K562 (cell line): ENCODE results near the gene PPARD. TPM values are rescaled to one million over a fixed set of nuclear protein-coding genes. Genes with fewer than 3 reads are reported as not detected.

ENCODE experiments used
- ATF7 ChIP-seq: fragments of 450-650 bp; IDR thresholded peaks from 2 replicates; pipeline ENCODE4 v1.7.1; 2014; ENCODE audit warnings: mild to moderate bottlenecking, moderate library complexity
- HDAC1 ChIP-seq, 2 experiments: fragments of 450-650 bp; IDR thresholded peaks; 2 replicates each; pipeline ENCODE4 v1.6.1; 2016 to 2017; ENCODE audit warnings: inconsistent platforms in 1 of 2, mild to moderate bottlenecking in 1 of 2, moderate library complexity in 1 of 2
- KAT7 ChIP-seq: sonication (generic); formaldehyde crosslinking; IDR thresholded peaks from 2 replicates; pipeline ENCODE4 v1.8.0; 2022; ENCODE audit warnings: missing genetic modification reagents, mild to moderate bottlenecking, borderline replicate concordance
- MAZ ChIP-seq, 2 experiments: fragments of 450-650 bp in 1 of 2; sonication (generic) in 1 of 2; formaldehyde crosslinking; IDR thresholded peaks in 1 of 2; conservative IDR thresholded peaks in 1 of 2; 2 replicates each; pipeline versions ENCODE4 v1.4.0 to v1.5.0; 2020; ENCODE audit warnings: mild to moderate bottlenecking in 1 of 2, missing genetic modification reagents in 1 of 2
- MEF2D ChIP-seq: conservative IDR thresholded peaks from 2 replicates; pipeline ENCODE4 v1.6.1; 2016; ENCODE audit warnings: low read depth, missing genetic modification characterization, missing compliant biosample characterization
- MYNN ChIP-seq, 2 experiments: sonication (generic); formaldehyde crosslinking in 1 of 2; IDR thresholded peaks; 2 replicates each; pipeline versions ENCODE4 v1.5.0 to v1.6.1; 2016 to 2020; ENCODE audit warnings: antibody characterized with exemption in 1 of 2, missing genetic modification reagents in 1 of 2
- PHF20 ChIP-seq: fragments of 450-650 bp; IDR thresholded peaks from 2 replicates; pipeline ENCODE4 v1.6.1; 2018; ENCODE audit not compliant: partially characterized antibody
- POLR3G ChIP-seq: IDR thresholded peaks from 2 replicates; pipeline ENCODE4 v1.6.1; 2011; ENCODE audit not compliant: insufficient read length, insufficient replicate concordance; ENCODE audit errors: extremely low read depth
- RCOR1 ChIP-seq, 2 experiments: IDR thresholded peaks; 2 replicates each; pipeline ENCODE4 v1.6.1; 2012; ENCODE audit warnings: low read depth in 2 of 2, low read length in 2 of 2, borderline replicate concordance in 1 of 2, improper control_type of control experiment in 1 of 2
- SNRNP70 ChIP-seq: fragments of 200-400 bp; formaldehyde crosslinking; optimal IDR thresholded peaks from 2 replicates; pipeline ENCODE3; 2017; ENCODE audit warnings: low read depth, low read length
- STAG1 ChIP-seq: sonication (generic); formaldehyde crosslinking; IDR thresholded peaks from 2 replicates; pipeline ENCODE4 v1.5.0; 2020; ENCODE audit warnings: missing genetic modification reagents, borderline replicate concordance
- TAF1 ChIP-seq: IDR thresholded peaks from 2 replicates; pipeline ENCODE4 v1.6.1; 2011; ENCODE audit warnings: mild to moderate bottlenecking, low read length, moderate library complexity; ENCODE audit not compliant: insufficient read depth, control insufficient read depth, severe bottlenecking; ENCODE audit errors: extremely low read depth
- YY1 ChIP-seq, 3 experiments: IDR thresholded peaks; 2 replicates each; pipeline ENCODE4 v1.6.1; 2011; ENCODE audit warnings: low read length in 2 of 3, mild to moderate bottlenecking in 2 of 3, moderate library complexity in 2 of 3, borderline replicate concordance in 1 of 3, control low read depth in 1 of 3, low read depth in 1 of 3; ENCODE audit not compliant: insufficient read depth in 3 of 3, insufficient replicate concordance in 2 of 3, control insufficient read depth in 1 of 3, insufficient read length in 1 of 3; ENCODE audit errors: extremely low read depth in 1 of 3
- ZBTB7A ChIP-seq: IDR thresholded peaks from 2 replicates; pipeline ENCODE4 v1.6.1; 2011; ENCODE audit warnings: low read depth, mild to moderate bottlenecking, low read length, moderate library complexity, borderline replicate concordance; ENCODE audit not compliant: control insufficient read depth
- ZFX ChIP-seq: sonication (generic); formaldehyde crosslinking; IDR thresholded peaks from 2 replicates; pipeline ENCODE4 v1.8.0; 2022; ENCODE audit warnings: mild to moderate bottlenecking, missing genetic modification reagents, moderate library complexity
- ZNF146 ChIP-seq: IDR thresholded peaks from one replicate; pipeline ENCODE4 v1.6.1; 2018; ENCODE audit warnings: missing compliant biosample characterization; ENCODE audit not compliant: unreplicated experiment
- ZNF224 ChIP-seq: sonication (generic); formaldehyde crosslinking; IDR thresholded peaks from 2 replicates; pipeline ENCODE4 v1.8.0; 2022; ENCODE audit warnings: mild to moderate bottlenecking, missing genetic modification reagents
- ZNF584 ChIP-seq: fragments of 200-800 bp; sonication (Bioruptor generic); IDR thresholded peaks from 2 replicates; pipeline ENCODE4 v1.6.1; 2016; ENCODE audit warnings: low read depth, mild to moderate bottlenecking, missing genetic modification characterization, missing compliant biosample characterization
- polyA plus RNA-seq, 8 experiments: library from polyadenylated mRNA; depleted of rRNA in 4 of 8; stranded (reverse) in 5 of 8; unstranded in 3 of 8; fragments of >200 nt; fragmentation: Nextera tagmentation in 2 of 8; fragmentation: Illumina TruSeq in 1 of 8; extraction: Ambion mirVana in 2 of 8; extraction: Trizol in 1 of 8; gene quantifications; 2 replicates each; pipeline versions ENCODE4 v1.2.1 to v1.2.3, GENCODE V29; 2011 to 2014; ENCODE audit warnings: inconsistent platforms in 1 of 8, missing spikeins in 1 of 8
- total RNA-seq, 7 experiments: library from RNA; depleted of rRNA in 6 of 7; stranded (reverse); fragments of >200 nt in 6 of 7; fragmentation: Illumina TruSeq in 2 of 7; extraction: Trizol in 2 of 7; gene quantifications; 2 replicates each; pipeline versions ENCODE4 v1.2.1 to v1.2.3, GENCODE V29; 2011 to 2021; ENCODE audit warnings: low replicate concordance in 1 of 7
- TF ChIP-seq, protein P1 (sequence below): fragments of 450-650 bp; IDR thresholded peaks from 2 replicates; pipeline ENCODE4 v1.6.1; 2016
- TF ChIP-seq, protein P2 (sequence below): sonication (generic); formaldehyde crosslinking; IDR thresholded peaks from 2 replicates; pipeline ENCODE4 v1.8.1; 2023; ENCODE audit warnings: mild to moderate bottlenecking, missing genetic modification reagents
- TF ChIP-seq, protein P3 (sequence below), 3 experiments: fragments of 200-800 bp in 1 of 3; sonication (Bioruptor generic) in 1 of 3; sonication (generic) in 1 of 3; formaldehyde crosslinking in 1 of 3; IDR thresholded peaks; 2 replicates each; pipeline versions ENCODE4 v1.6.1 to v1.8.0; 2016 to 2022; ENCODE audit warnings: mild to moderate bottlenecking in 2 of 3, missing compliant biosample characterization in 2 of 3, missing genetic modification characterization in 2 of 3, missing genetic modification reagents in 1 of 3

Gene PPARD
- total and polyA plus RNA-seq, 9 of the 15 experiments (the other 6 are each of a cell fraction or from before 2014, with no cell fraction given), result 0.14 to 13.2 (median 3.8) TPM

DNA sequence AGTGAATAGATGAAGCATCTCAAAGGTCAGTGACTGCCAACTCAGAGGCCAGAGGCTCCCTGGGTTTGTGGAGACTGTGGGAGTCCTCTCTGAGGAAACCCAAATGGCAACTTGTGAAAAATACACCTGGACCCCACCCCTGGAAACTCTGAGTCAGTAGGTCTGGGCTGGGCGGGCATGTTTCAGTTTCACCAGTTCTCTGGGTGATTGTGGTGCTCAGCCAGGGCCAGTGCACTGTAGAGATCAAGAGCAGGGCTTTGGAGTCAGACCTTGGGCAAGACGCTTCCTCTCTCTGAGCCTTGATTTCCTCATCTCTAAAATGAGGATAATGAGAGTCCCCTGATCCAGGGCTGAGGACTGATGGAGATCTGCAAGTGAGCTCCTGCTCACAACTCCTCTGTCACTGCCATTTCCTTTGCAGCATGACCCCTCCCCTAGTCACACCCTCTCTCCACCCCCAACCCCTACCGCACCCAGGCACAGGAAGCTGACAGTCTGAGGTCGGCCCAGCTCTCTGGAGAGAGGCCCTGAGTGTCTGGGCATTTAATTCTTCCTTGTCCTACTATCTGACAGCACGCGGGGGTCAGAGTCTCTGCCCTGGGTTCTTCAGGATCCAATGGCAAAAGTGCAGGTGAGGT lies 39.6 kb upstream of the PPARD start (continued):
- TF ChIP-seq, protein P1, sequence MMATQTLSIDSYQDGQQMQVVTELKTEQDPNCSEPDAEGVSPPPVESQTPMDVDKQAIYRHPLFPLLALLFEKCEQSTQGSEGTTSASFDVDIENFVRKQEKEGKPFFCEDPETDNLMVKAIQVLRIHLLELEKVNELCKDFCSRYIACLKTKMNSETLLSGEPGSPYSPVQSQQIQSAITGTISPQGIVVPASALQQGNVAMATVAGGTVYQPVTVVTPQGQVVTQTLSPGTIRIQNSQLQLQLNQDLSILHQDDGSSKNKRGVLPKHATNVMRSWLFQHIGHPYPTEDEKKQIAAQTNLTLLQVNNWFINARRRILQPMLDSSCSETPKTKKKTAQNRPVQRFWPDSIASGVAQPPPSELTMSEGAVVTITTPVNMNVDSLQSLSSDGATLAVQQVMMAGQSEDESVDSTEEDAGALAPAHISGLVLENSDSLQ, result peak; percentile 61
- TF ChIP-seq SNRNP70, result no peak
- no peak for TF ChIP-seq KAT7 (CRISPR knock-in tag)
- no peak for TF ChIP-seq MYNN (IDR thresholded peaks at IDR 0.05)
- TF ChIP-seq MYNN (CRISPR knock-in tag; IDR thresholded peaks at IDR 0.05), result no peak
- no peak for TF ChIP-seq STAG1 (CRISPR knock-in tag)
- TF ChIP-seq, protein P2, sequence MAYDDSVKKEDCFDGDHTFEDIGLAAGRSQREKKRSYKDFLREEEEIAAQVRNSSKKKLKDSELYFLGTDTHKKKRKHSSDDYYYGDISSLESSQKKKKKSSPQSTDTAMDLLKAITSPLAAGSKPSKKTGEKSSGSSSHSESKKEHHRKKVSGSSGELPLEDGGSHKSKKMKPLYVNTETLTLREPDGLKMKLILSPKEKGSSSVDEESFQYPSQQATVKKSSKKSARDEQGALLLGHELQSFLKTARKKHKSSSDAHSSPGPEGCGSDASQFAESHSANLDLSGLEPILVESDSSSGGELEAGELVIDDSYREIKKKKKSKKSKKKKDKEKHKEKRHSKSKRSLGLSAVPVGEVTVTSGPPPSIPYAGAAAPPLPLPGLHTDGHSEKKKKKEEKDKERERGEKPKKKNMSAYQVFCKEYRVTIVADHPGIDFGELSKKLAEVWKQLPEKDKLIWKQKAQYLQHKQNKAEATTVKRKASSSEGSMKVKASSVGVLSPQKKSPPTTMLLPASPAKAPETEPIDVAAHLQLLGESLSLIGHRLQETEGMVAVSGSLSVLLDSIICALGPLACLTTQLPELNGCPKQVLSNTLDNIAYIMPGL, result no peak
- TF ChIP-seq ZNF146 (CRISPR knock-in tag), result no peak
- no peak for TF ChIP-seq PHF20
- TF ChIP-seq, protein P3, sequence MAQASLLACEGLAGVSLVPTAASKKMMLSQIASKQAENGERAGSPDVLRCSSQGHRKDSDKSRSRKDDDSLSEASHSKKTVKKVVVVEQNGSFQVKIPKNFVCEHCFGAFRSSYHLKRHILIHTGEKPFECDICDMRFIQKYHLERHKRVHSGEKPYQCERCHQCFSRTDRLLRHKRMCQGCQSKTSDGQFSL (CRISPR knock-in tag; IDR thresholded peaks at IDR 0.05), result 0 out of 2 replicates have a peak, but pooled peaks have one; percentile 15
- TF ChIP-seq, protein P3 (tag; IDR thresholded peaks at IDR 0.05), result no peak
- no peak for TF ChIP-seq ATF7
- 0 out of 2 replicates have a peak, but pooled peaks have one; percentile 28 for TF ChIP-seq ZFX (CRISPR knock-in tag)
- TF ChIP-seq MAZ (CRISPR knock-in tag; conservative IDR thresholded peaks at IDR 0.05 in 1 of 2, IDR thresholded peaks at IDR 0.05 in 1 of 2), result peak in 1 of 2 experiments; percentile 25; a peak in 2 of 4 replicates
- peak; percentile 59; the same call in 1 of the 2 replicates for TF ChIP-seq ZBTB7A
- TF ChIP-seq TAF1, result peak; percentile 17
- TF ChIP-seq MEF2D (tag), result no peak
- peak in 1 of 2 experiments; percentile 31; a peak in 1 of 4 replicates for TF ChIP-seq HDAC1 (IDR thresholded peaks at IDR 0.05)
- peak in 1 of 2 experiments; percentile 34; a peak in 1 of 4 replicates for TF ChIP-seq RCOR1 (IDR thresholded peaks at IDR 0.05; ENCODE audit: borderline replicate concordance in 1 of 2, low read depth in 2 of 2, low read length in 2 of 2)
- TF ChIP-seq YY1 (IDR thresholded peaks at IDR 0.05; ENCODE audit: borderline replicate concordance in 1 of 3, control insufficient read depth in 1 of 3, extremely low read depth in 1 of 3, insufficient read depth in 3 of 3, insufficient read length in 1 of 3, insufficient replicate concordance in 2 of 3, low read depth in 1 of 3, low read length in 2 of 3), result peak in 1 of 3 experiments; percentile 14
- TF ChIP-seq ZNF224 (CRISPR knock-in tag), result no peak
- TF ChIP-seq POLR3G, result no peak
- TF ChIP-seq ZNF584 (CRISPR knock-in tag), result no peak
